DND-41 (cell line): ENCODE measurements around the gene TSSK6.

Experiments
- CTCF ChIP-seq: IDR thresholded peaks from 2 replicates; pipeline ENCODE4 v1.5.1; 2012; ENCODE audit warnings: borderline replicate concordance, low read length, moderate library complexity, mild to moderate bottlenecking; ENCODE audit not compliant: poor library complexity, severe bottlenecking; ENCODE audit errors: extremely low read depth
- EZH2 ChIP-seq: IDR thresholded peaks from 3 replicates; pipeline ENCODE4 v1.6.1; 2012; ENCODE audit warnings: borderline replicate concordance, low read depth, mild to moderate bottlenecking, moderate library complexity, low read length, inconsistent platforms; ENCODE audit not compliant: severe bottlenecking

DNA sequence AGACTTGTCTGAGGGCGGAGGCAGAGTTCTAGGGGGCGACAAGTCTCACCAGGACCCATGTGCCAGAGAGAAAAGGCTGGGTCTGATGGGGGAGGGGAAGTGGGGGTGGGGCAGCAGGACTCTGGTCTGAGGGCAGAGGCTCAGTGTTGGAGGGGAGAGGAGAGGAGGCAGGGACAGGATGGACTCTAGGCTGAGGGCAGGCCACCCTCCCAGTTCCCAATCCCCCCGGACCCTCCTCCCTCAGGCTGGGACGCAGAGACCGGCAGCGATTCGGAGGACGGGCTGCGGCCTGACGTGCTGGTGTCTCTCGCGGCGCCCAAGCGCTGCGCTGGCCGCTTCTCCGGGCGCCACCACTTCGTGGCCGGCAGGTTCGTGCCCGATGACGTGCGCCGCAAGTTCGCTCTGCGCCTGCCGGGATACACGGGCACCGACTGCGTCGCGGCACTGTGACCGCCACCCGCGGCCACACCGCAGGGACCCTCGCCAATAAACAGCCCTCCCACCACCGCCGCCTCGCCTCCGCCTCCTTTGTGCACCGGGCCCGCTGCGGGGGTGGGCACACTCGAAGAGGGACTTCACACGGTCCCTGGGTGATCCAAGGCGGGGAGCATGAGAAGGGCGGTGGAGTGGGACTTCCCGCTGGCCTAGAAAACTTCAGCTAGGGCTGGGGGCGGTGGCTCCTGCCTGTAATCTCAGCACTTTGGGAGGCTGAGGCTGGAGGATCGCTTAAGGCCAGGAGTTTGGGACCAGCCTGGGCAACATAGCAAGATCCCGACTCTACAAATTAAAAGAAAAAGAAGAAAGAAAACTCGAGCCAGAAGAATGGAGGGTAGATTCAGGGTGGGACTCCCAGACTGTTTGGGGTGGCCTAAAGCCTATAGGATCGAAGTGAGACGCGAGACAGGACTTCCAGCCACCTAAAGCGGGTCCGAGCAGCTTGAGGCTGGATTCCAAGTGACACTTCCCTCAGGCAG, 22.0 kb upstream of the TSSK6 start:
- no peak for TF ChIP-seq CTCF
- no peak for TF ChIP-seq EZH2
